ENCODE measurements around the gene ZNF318.

ZNF318 gene

GRCh38 chr6:43297644-43298564 is 71.5 kb downstream of the ZNF318 start, which contains the start of gene SLC22A7:
Gene SLC22A7, plus strand, starts transcription at chr6:43298260. Its CDS starts 99 bp downstream, at chr6:43298359.
- TF ChIP-seq CTCF (IDR thresholded peaks at IDR 0.05; ENCODE audit: low read depth, low read length): no peak
- in situ Hi-C loops (cut with HindIII; ENCODE audit: low sequenced_read_pairs): no loop called here
- DNase-seq (ENCODE audit: low read depth, low spot score): no peak

GRCh38 chr6:43296780-43297497 is 72.5 kb downstream of the ZNF318 start:
- in situ Hi-C loops (cut with HindIII; ENCODE audit: low sequenced_read_pairs): no loop called here
- TF ChIP-seq CTCF (IDR thresholded peaks at IDR 0.05; ENCODE audit: low read depth, low read length): no peak
- no peak overlapping the region for H3K4me3 ChIP-seq (ENCODE audit: low read depth, low read length)
- DNase-seq (ENCODE audit: low read depth, low spot score): no peak

More at GRCh38 chr6:43297644-43298564, 71.5 kb downstream of the ZNF318 start, which contains the start of gene SLC22A7:
- H3K4me3 ChIP-seq (ENCODE audit: low read depth, low read length): no peak within 1 kb of the TSS

GRCh38 chr6:43295456-43295855 is 74.0 kb downstream of the ZNF318 start:
- no peak for TF ChIP-seq CTCF (IDR thresholded peaks at IDR 0.05; ENCODE audit: low read depth, low read length)
- H3K4me3 ChIP-seq (ENCODE audit: low read depth, low read length): no peak overlapping the region
- no peak for DNase-seq (ENCODE audit: low read depth, low spot score)
- in situ Hi-C loops (cut with HindIII; ENCODE audit: low sequenced_read_pairs): no loop called here

GRCh38 chr6:43294536-43294935 is 74.9 kb downstream of the ZNF318 start:
- no peak for TF ChIP-seq CTCF (IDR thresholded peaks at IDR 0.05; ENCODE audit: low read depth, low read length)
- DNase-seq (ENCODE audit: low read depth, low spot score): no peak
- no peak overlapping the region for H3K4me3 ChIP-seq (ENCODE audit: low read depth, low read length)
- in situ Hi-C loops (cut with HindIII; ENCODE audit: low sequenced_read_pairs): no loop called here

GRCh38 chr6:43293698-43294097 is 75.7 kb downstream of the ZNF318 start:
- no peak for TF ChIP-seq CTCF (IDR thresholded peaks at IDR 0.05; ENCODE audit: low read depth, low read length)
- no peak for DNase-seq (ENCODE audit: low read depth, low spot score)
- in situ Hi-C loops (cut with HindIII; ENCODE audit: low sequenced_read_pairs): no loop called here
- no peak overlapping the region for H3K4me3 ChIP-seq (ENCODE audit: low read depth, low read length)

- DNase-seq (ENCODE audit: low read depth, low spot score): no peak
- no peak for TF ChIP-seq CTCF (IDR thresholded peaks at IDR 0.05; ENCODE audit: low read depth, low read length)
- in situ Hi-C loops (cut with HindIII; ENCODE audit: low sequenced_read_pairs): no loop called here
- no peak overlapping the region for H3K4me3 ChIP-seq (ENCODE audit: low read depth, low read length)
These were observed 76.6 kb downstream of the ZNF318 start for GRCh38 chr6:43292763-43293318.

All from astrocyte of the spinal cord (primary cell).